Testis (tissue), 3 donors: Measurements from ENCODE around the gene SLC47A1. TPM values are rescaled to one million over a fixed set of nuclear protein-coding genes. Genes with fewer than 3 reads are reported as not detected.

Experiments used
- DNase-seq: peaks from one replicate; pipeline ENCODE4 v3.0.0-alpha.2; 2019
- H3K27ac ChIP-seq, 2 donors: fragments of 200-600 bp; sonication (generic); one replicate each; pipeline ENCODE4 v1.5.1; 2019
- H3K27me3 ChIP-seq: fragments of 200-600 bp; sonication (generic); one replicate; pipeline ENCODE4 v1.5.1; 2019
- H3K36me3 ChIP-seq: fragments of 200-600 bp; sonication (generic); one replicate; pipeline ENCODE4 v1.5.1; 2017; ENCODE audit warnings: low read depth; ENCODE audit errors: missing control alignments
- H3K4me1 ChIP-seq: fragments of 200-600 bp; sonication (generic); one replicate; pipeline ENCODE4 v1.5.1; 2019
- H3K4me3 ChIP-seq, 2 donors: fragments of 200-600 bp; sonication (generic); one replicate each; pipeline ENCODE4 v1.5.1; 2017 to 2019
- H3K9me3 ChIP-seq: fragments of 200-600 bp; sonication (generic); one replicate; pipeline ENCODE4 v1.5.1; 2017
- CTCF ChIP-seq, 3 experiments: fragments of 450-650 bp in 2 of 3; fragments of 200-600 bp in 1 of 3; sonication (generic) in 1 of 3; IDR thresholded peaks; one replicate each; pipeline ENCODE4 v1.5.1; 2016 to 2019; ENCODE audit warnings: antibody characterized with exemption in 3 of 3, mild to moderate bottlenecking in 2 of 3, moderate library complexity in 1 of 3
- POLR2A ChIP-seq: fragments of 450-650 bp; IDR thresholded peaks from one replicate; pipeline ENCODE4 v1.6.1; 2017; ENCODE audit warnings: antibody characterized with exemption, mild to moderate bottlenecking, moderate library complexity
- WGBS, 2 donors: methylation state at CpG; one replicate each; pipeline ENCODE4 v1.1.5; 2018; 5-methylcytosine and 5-hydroxymethylcytosine counted together
- intact Hi-C: fragments of 100-400 bp; cut with DNase I; formaldehyde crosslinking; loops from one replicate; pipeline ENCODE4 v1.15.1; 2023; ENCODE audit warnings: low total_unique reads
- polyA plus RNA-seq: library from polyadenylated mRNA; stranded (reverse); fragments of 350-450 nt; fragmentation: Illumina TruSeq; extraction: RNeasy Lipid Tissue Mini Kit (QIAGEN cat#74804); gene quantifications from one replicate; pipeline ENCODE4 v1.2.3, GENCODE V29; 2014; ENCODE audit warnings: low read depth, low replicate concordance; ENCODE audit not compliant: insufficient read depth
- total RNA-seq, 2 donors: library from RNA; depleted of rRNA; stranded (reverse); fragments of >200 nt; gene quantifications; one replicate each; pipeline ENCODE4 v1.2.3, GENCODE V29; 2016

The SLC47A1 gene
- total and polyA plus RNA-seq, 3 donors from 2014 or later, result 20.1 to 97.3 (median 39.8) TPM

DNA sequence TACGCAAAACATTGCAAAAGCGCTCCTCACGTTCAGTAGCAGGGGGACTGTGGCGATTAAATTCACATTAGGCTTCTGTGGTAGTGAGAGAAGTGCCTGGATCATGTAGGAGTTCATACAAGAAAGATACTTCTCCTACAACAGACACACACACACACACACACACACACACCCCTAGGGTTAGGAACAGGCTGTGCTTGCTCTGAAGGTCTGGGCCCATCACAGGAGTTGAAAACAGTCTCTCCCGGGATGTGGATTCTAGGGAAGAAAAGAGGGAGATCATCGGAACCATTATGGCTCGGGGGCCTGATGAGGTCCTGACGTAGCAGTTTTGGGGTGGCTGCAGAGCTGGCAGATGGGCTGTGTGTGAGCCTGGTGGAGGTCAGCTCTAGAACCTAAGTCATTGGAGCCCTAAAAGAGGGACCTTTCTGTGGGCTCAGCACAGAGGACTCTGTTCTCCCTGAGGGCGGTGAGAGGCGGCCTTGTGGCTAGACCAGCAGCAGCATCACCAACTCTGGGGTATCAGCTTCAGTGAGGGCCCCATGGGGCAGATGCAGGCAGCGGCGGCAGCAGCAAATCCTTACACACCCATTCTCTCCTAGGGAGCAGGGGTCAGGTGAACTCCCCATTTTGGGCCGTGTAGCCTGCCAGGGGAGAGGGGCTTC lies 7.2 kb downstream of the SLC47A1 start:
- Histone ChIP-seq H3K27me3 (no peaks in the 10 kb centered on the region), H3K36me3 (no peaks in the 10 kb centered on the region), H3K4me1 (peaks cover 17% of the 10 kb centered on the region), H3K9me3 (no peaks in the 10 kb centered on the region), H3K4me3 (no peak overlapping the region), H3K27ac (peak overlapping the region; percentile 21 to 72)
- WGBS, 2 donors, result 66 to 76% methylated on average over 8 to 13 of the region's 13 CpGs
- intact Hi-C loops, result no loop called here
- DNase-seq, result peak; percentile 65
- no peak for TF ChIP-seq POLR2A
- no peak for TF ChIP-seq CTCF (IDR thresholded peaks at IDR 0.05)

DNA sequence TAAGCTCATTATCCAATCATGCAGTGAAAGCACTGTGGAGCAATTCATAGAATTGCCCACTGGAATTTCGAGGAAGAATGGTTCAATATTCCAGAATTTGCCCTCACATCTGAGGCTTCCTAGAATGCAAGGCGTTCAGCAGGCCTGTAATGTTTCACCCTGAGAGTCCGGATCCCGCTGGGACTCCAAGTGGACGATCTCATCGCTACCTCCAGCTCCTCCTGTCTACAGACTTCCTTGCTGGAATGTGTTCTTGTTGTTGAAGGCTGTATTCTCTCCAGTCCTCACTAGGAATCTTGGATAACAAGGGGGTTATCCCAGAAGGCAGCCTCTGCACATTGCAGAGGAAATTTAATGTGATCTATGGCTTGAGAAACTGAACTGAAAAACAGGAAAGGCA lies 7.8 kb downstream of the SLC47A1 start:
- H3K27ac ChIP-seq, result peak overlapping the region; percentile 21 to 72
- intact Hi-C loops, result no loop called here
- H3K4me3 ChIP-seq, result no peak overlapping the region
- H3K36me3 ChIP-seq, result no peaks in the 10 kb centered on the region
- TF ChIP-seq CTCF (IDR thresholded peaks at IDR 0.05) (no peak), POLR2A (no peak)
- 55 to 58% methylated on average over 6 of the region's 6 CpGs for WGBS, 2 donors
- H3K9me3 ChIP-seq, result no peaks in the 10 kb centered on the region
- peaks cover 17% of the 10 kb centered on the region for H3K4me1 ChIP-seq
- H3K27me3 ChIP-seq, result no peaks in the 10 kb centered on the region
- DNase-seq, result peak; percentile 33

DNA sequence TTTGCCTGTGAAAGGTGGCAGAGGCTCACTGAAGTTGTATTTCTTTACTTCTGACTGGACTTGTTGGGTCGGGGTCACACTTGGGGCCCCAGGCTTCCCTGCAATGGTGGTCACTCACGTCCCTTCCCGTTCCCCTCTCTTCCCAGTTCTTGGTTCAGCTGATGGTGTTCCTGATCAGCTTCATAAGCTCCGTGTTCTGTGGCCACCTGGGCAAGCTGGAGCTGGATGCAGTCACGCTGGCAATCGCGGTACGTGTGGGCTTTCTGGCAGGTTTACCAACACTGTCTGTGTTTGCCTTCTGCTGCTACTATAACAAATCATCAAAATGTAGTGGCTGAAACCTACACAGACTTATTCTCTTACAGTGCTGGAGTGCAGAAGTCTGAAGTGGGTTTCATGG lies 8.6 kb downstream of the SLC47A1 start:
- TF ChIP-seq POLR2A (no peak), CTCF (IDR thresholded peaks at IDR 0.05) (no peak)
- 93 to 96% methylated on average over 8 of the region's 8 CpGs for WGBS, 2 donors
- H3K4me1 ChIP-seq, result peaks cover 17% of the 10 kb centered on the region
- H3K27ac ChIP-seq, result peak overlapping the region in 1 of 2 donors; percentile 72
- no peaks in the 10 kb centered on the region for H3K27me3 ChIP-seq
- no peaks in the 10 kb centered on the region for H3K36me3 ChIP-seq
- DNase-seq, result no peak
- H3K4me3 ChIP-seq, result no peak overlapping the region
- H3K9me3 ChIP-seq, result no peaks in the 10 kb centered on the region
- intact Hi-C loops, result no loop called here

- TF ChIP-seq CTCF (IDR thresholded peaks at IDR 0.05), result no peak
- TF ChIP-seq POLR2A, result no peak
- no peaks in the 10 kb centered on the region for H3K9me3 ChIP-seq
- H3K4me1 ChIP-seq, result peaks cover 14% of the 10 kb centered on the region
- H3K27me3 ChIP-seq, result no peaks in the 10 kb centered on the region
- intact Hi-C loops, result no loop called here
- 86 to 97% methylated on average over 5 to 8 of the region's 8 CpGs for WGBS, 2 donors
- H3K4me3 ChIP-seq, result no peak overlapping the region
- no peaks in the 10 kb centered on the region for H3K36me3 ChIP-seq
- H3K27ac ChIP-seq, result no peak overlapping the region
- no peak for DNase-seq
Observed at GRCh38 chr17:19544366-19544765, 10.7 kb downstream of the SLC47A1 start.
